Stimulated activated CD8-positive, alpha-beta memory T cell treated with anti-CD3 and anti-CD28 coated beads, Interleukin-7, amount 100 ng/mL, for 4 hours (primary cell): ENCODE data around the gene ECT2.
"Not testable (repeated sequence)": the region's sequence is repeated elsewhere in the genome, so short reads cannot be mapped to it uniquely, and the experiment has no call there.

Experiments
- DNase-seq, 2 donors: peaks; one replicate each; pipeline ENCODE4 v3.0.0-alpha.2; 2020; ENCODE audit warnings: low read depth in 2 of 2

ECT2 gene

GRCh38 chr3:172746475-172746874 lies 4.1 kb upstream of the ECT2 start:
- DNase-seq = no peak

GRCh38 chr3:172749230-172749965 lies 1.1 kb upstream of the ECT2 start:
- no peak for DNase-seq

GRCh38 chr3:172750069-172750367 lies 508 bp upstream of the ECT2 start:
- DNase-seq = no peak

GRCh38 chr3:172751175-172751704 lies 714 bp downstream of the ECT2 start:
- DNase-seq = no peak

GRCh38 chr3:172752651-172753050 lies 2.1 kb downstream of the ECT2 start:
- DNase-seq = no peak

GRCh38 chr3:172753125-172753524 lies 2.6 kb downstream of the ECT2 start:
- no peak for DNase-seq

- not testable (repeated sequence) for DNase-seq
These were observed 9.9 kb downstream of the ECT2 start for GRCh38 chr3:172760416-172760815.

GRCh38 chr3:172766241-172766640 lies 15.7 kb downstream of the ECT2 start:
- DNase-seq = no peak

GRCh38 chr3:172766718-172767405 lies 16.3 kb downstream of the ECT2 start:
- DNase-seq = no peak

GRCh38 chr3:172770382-172770781 lies 19.9 kb downstream of the ECT2 start:
- no peak for DNase-seq

GRCh38 chr3:172771672-172772071 lies 21.1 kb downstream of the ECT2 start:
- no peak for DNase-seq

- DNase-seq = no peak
These were observed 25.7 kb downstream of the ECT2 start for GRCh38 chr3:172776049-172776717.

- no peak for DNase-seq
These were observed 27.4 kb downstream of the ECT2 start for GRCh38 chr3:172777901-172778300.

- DNase-seq = no peak
These were observed 31.7 kb downstream of the ECT2 start for GRCh38 chr3:172782235-172782634.

- DNase-seq = no peak
These were observed 35.5 kb downstream of the ECT2 start for GRCh38 chr3:172786036-172786435.

GRCh38 chr3:172787019-172787418 lies 36.5 kb downstream of the ECT2 start:
- DNase-seq = no peak

- DNase-seq = no peak
These were observed 37.2 kb downstream of the ECT2 start for GRCh38 chr3:172787746-172788145.

GRCh38 chr3:172799246-172799645 lies 48.7 kb downstream of the ECT2 start:
- DNase-seq = no peak

GRCh38 chr3:172800156-172800555 lies 49.6 kb downstream of the ECT2 start:
- DNase-seq = no peak

GRCh38 chr3:172803489-172803888 lies 53.0 kb downstream of the ECT2 start:
- DNase-seq = no peak

GRCh38 chr3:172804323-172804722 lies 53.8 kb downstream of the ECT2 start:
- no peak for DNase-seq

- no peak for DNase-seq
These were observed 58.5 kb downstream of the ECT2 start for GRCh38 chr3:172808969-172809546.
